B cell (primary cell): Measurements from ENCODE around the gene CCDC187. TPM values are rescaled to one million over a fixed set of nuclear protein-coding genes. Genes with fewer than 3 reads are reported as not detected.

ENCODE experiments used
- ATAC-seq: fragments of 200-7000 bp; cut with Tn5 transposase; one replicate; pipeline ENCODE4 v1.10.0; 2021; ENCODE audit warnings: low read depth, mild to moderate bottlenecking, moderate number of reproducible peaks, moderate library complexity
- CTCF ChIA-PET: fragments of 350-600 bp; sonication (Branson Sonifier 250); formaldehyde crosslinking; loops from one replicate; lab custom pipeline; 2021; ENCODE audit warnings: antibody characterized with exemption, inconsistent platforms; lab: Charles Lee
- POLR2A ChIA-PET: fragments of 350-600 bp; sonication (Branson Sonifier 250); formaldehyde crosslinking; loops from one replicate; lab custom pipeline; 2021; ENCODE audit warnings: antibody characterized with exemption; lab: Charles Lee
- DNase-seq: peaks from one replicate; pipeline ENCODE4 v3.0.0; 2013
- H2AFZ ChIP-seq: 2 replicates; pipeline ENCODE4 v1.6.1; 2012; ENCODE audit warnings: mild to moderate bottlenecking, low read depth, low read length; ENCODE audit not compliant: insufficient read depth, poor library complexity, severe bottlenecking
- H3K27ac ChIP-seq, 2 donors: 1 replicate in 1 of 2; 2 replicates in 1 of 2; pipeline ENCODE4 v1.5.1; 2012 to 2013; ENCODE audit warnings: low read length in 2 of 2, mild to moderate bottlenecking in 2 of 2, moderate library complexity in 1 of 2
- H3K27me3 ChIP-seq, 4 experiments: fragments of 200-600 bp in 1 of 4; sonication (generic) in 1 of 4; replicated peaks in 1 of 4; 1 replicate in 2 of 4; 2 replicates in 2 of 4; pipeline versions ENCODE4 v1.6.1 to v1.7.0; 2013 to 2016; ENCODE audit warnings: low read length in 3 of 4, mild to moderate bottlenecking in 2 of 4, mixed read lengths in 1 of 4, moderate library complexity in 1 of 4; ENCODE audit not compliant: insufficient read depth in 4 of 4, control insufficient read depth in 3 of 4; ENCODE audit errors: control extremely low read depth in 1 of 4
- H3K36me3 ChIP-seq, 2 experiments: replicated peaks in 1 of 2; 1 replicate in 1 of 2; 2 replicates in 1 of 2; pipeline versions ENCODE4 v1.6.1 to v1.7.1; 2013; ENCODE audit warnings: low read length in 1 of 2; ENCODE audit not compliant: insufficient read depth in 2 of 2, control insufficient read depth in 1 of 2; ENCODE audit errors: control extremely low read depth in 1 of 2, extremely low read depth in 1 of 2
- H3K4me1 ChIP-seq, 2 donors: fragments of 200-600 bp in 1 of 2; sonication (generic) in 1 of 2; 1 replicate in 1 of 2; 2 replicates in 1 of 2; pipeline versions ENCODE4 v1.5.1 to v1.6.1; 2013 to 2017; ENCODE audit warnings: low read length in 2 of 2; ENCODE audit not compliant: control insufficient read depth in 2 of 2, insufficient read depth in 2 of 2
- H3K4me2 ChIP-seq: replicated peaks from 2 replicates; pipeline ENCODE3; 2012; ENCODE audit warnings: mild to moderate bottlenecking, low read depth, low read length; ENCODE audit not compliant: poor library complexity, severe bottlenecking
- H3K4me3 ChIP-seq, 5 experiments: fragments of 200-600 bp in 1 of 5; sonication (generic) in 1 of 5; 1 replicate in 3 of 5; 2 replicates in 2 of 5; pipeline versions ENCODE4 v1.5.1 to v1.7.0; 2011 to 2016; ENCODE audit warnings: low read length in 4 of 5, mild to moderate bottlenecking in 4 of 5, low read depth in 2 of 5, control low read depth in 1 of 5, moderate library complexity in 1 of 5; ENCODE audit not compliant: insufficient read depth in 1 of 5; ENCODE audit errors: control extremely low read depth in 1 of 5, extremely low read depth in 1 of 5
- H3K79me2 ChIP-seq: fragments of 200-600 bp; sonication (generic); one replicate; pipeline ENCODE4 v1.6.0; 2016; ENCODE audit warnings: low read length; ENCODE audit not compliant: control insufficient read depth, insufficient read depth
- H3K9ac ChIP-seq: fragments of 200-600 bp; sonication (generic); 2 replicates; pipeline ENCODE4 v1.6.1; 2017; ENCODE audit warnings: mild to moderate bottlenecking, low read length, moderate library complexity
- H3K9me3 ChIP-seq, 3 donors: one replicate each; pipeline versions ENCODE4 v1.6.1 to v1.7.1; 2013; ENCODE audit warnings: low read length in 2 of 3; ENCODE audit not compliant: control insufficient read depth in 2 of 3, insufficient read depth in 1 of 3; ENCODE audit errors: control extremely low read depth in 1 of 3
- H4K20me1 ChIP-seq: 2 replicates; pipeline ENCODE4 v1.6.0; 2012; ENCODE audit warnings: mild to moderate bottlenecking, low read length; ENCODE audit not compliant: insufficient read depth, control insufficient read depth, poor library complexity, severe bottlenecking
- H3K27ac Mint-ChIP-seq: one replicate; pipeline ENCODE4 v1.8.0; 2021; ENCODE audit warnings: mixed read lengths
- H3K27me3 Mint-ChIP-seq: one replicate; pipeline ENCODE4 v1.8.0; 2021; ENCODE audit warnings: mixed read lengths
- H3K4me1 Mint-ChIP-seq: one replicate; pipeline ENCODE4 v1.8.0; 2021; ENCODE audit warnings: mixed read lengths
- H3K4me3 Mint-ChIP-seq: one replicate; pipeline ENCODE4 v1.8.0; 2021; ENCODE audit warnings: mixed read lengths
- H3K9me3 Mint-ChIP-seq: one replicate; pipeline ENCODE4 v1.8.0; 2022; ENCODE audit warnings: mixed read lengths; ENCODE audit not compliant: insufficient read depth
- EZH2 ChIP-seq: IDR thresholded peaks from 2 replicates; pipeline ENCODE4 v1.6.1; 2012; ENCODE audit warnings: borderline replicate concordance, low read depth, mild to moderate bottlenecking, moderate library complexity, low read length; ENCODE audit not compliant: insufficient read depth, poor library complexity, severe bottlenecking
- WGBS: methylation state at CpG from one replicate; pipeline ENCODE4 v1.1.5; 2013; ENCODE audit warnings: missing lambda C conversion rate; ENCODE audit not compliant: insufficient coverage; 5-methylcytosine and 5-hydroxymethylcytosine counted together
- intact Hi-C: fragments of 100-400 bp; cut with micrococcal nuclease; formaldehyde crosslinking; loops from one replicate; pipeline ENCODE4 v1.10.0; 2022
- polyA plus RNA-seq: library from polyadenylated mRNA; depleted of rRNA; stranded (reverse); fragments of >200 nt; gene quantifications from 2 replicates; pipeline ENCODE4 v1.2.3, GENCODE V29; 2012
- total RNA-seq, 2 donors: library from RNA; stranded (reverse); fragments of 120-200 nt in 1 of 2; gene quantifications; 1 replicate in 1 of 2; 2 replicates in 1 of 2; pipeline versions ENCODE4 v1.2.3 to v1.2.4, GENCODE V29; 2013 to 2022
- TF ChIP-seq, protein P1 (sequence below): fragments of 200-600 bp; IDR thresholded peaks from one replicate; pipeline ENCODE4 v1.8.0; 2022; ENCODE audit warnings: antibody characterized with exemption, mild to moderate bottlenecking

CCDC187 gene
- total and polyA plus RNA-seq, 2 donors (not counting 1 experiment from before 2014, with no cell fraction given): 1.5 to 7.6 TPM

DNA sequence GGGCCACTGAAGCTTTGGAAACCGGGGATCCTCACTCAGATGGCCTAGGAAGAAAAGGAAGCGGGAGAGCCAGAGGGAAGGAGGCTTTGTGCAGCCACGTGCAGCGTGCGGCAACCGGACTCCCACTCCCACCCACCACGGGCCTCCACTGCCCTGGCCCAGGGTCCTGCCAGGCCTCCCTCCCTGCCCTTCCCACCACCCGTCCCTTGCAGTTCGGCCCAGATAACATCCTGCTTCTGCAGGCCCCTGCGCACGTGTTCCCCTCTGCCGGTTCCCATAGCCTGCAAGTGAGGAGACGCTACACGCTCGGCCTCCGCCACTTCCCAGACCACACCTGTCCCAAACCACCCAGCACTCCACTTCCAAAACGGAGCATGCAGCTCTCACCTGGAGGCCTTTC lies 94.7 kb downstream of the CCDC187 start:
- ATAC-seq (no peak), DNase-seq (no peak)
- Histone ChIP-seq H4K20me1 (peaks cover 94% of the 10 kb centered on the region), H3K4me3 (no peak overlapping the region), H3K36me3 (peaks cover 0 to 66% of the 10 kb centered on the region in 2 experiments), H3K9ac (no peak overlapping the region), H2AFZ (no peak overlapping the region), H3K27me3 (peaks cover 0 to 12% (median 4%) of the 10 kb centered on the region in 4 experiments), H3K4me1 (peaks cover 0 to 4% of the 10 kb centered on the region in 2 donors), H3K79me2 (peaks cover 5% of the 10 kb centered on the region), H3K9me3 (peaks cover 0 to 13% (median 0%) of the 10 kb centered on the region in 3 donors), H3K4me2 (no peak overlapping the region), H3K27ac (no peak overlapping the region)
- intact Hi-C loops: no loop called here
- Mint-ChIP-seq H3K9me3 (no peaks in the 10 kb centered on the region), H3K27ac (no peak overlapping the region), H3K4me3 (no peak overlapping the region), H3K4me1 (peaks cover 23% of the 10 kb centered on the region), H3K27me3 (peaks cover 5% of the 10 kb centered on the region)
- TF ChIP-seq EZH2: no peak
- TF ChIP-seq, protein P1, sequence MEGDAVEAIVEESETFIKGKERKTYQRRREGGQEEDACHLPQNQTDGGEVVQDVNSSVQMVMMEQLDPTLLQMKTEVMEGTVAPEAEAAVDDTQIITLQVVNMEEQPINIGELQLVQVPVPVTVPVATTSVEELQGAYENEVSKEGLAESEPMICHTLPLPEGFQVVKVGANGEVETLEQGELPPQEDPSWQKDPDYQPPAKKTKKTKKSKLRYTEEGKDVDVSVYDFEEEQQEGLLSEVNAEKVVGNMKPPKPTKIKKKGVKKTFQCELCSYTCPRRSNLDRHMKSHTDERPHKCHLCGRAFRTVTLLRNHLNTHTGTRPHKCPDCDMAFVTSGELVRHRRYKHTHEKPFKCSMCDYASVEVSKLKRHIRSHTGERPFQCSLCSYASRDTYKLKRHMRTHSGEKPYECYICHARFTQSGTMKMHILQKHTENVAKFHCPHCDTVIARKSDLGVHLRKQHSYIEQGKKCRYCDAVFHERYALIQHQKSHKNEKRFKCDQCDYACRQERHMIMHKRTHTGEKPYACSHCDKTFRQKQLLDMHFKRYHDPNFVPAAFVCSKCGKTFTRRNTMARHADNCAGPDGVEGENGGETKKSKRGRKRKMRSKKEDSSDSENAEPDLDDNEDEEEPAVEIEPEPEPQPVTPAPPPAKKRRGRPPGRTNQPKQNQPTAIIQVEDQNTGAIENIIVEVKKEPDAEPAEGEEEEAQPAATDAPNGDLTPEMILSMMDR: no peak
- 96% methylated on average over 16 of the region's 17 CpGs for WGBS
- ChIA-PET CTCF (no interaction called here), POLR2A (no interaction called here)

GRCh38 chr9:136208675-136209074 lies 95.2 kb downstream of the CCDC187 start:
- no peak overlapping the region for H3K4me3 ChIP-seq
- peaks cover 0 to 61% of the 10 kb centered on the region in 2 experiments for H3K36me3 ChIP-seq
- H3K4me1 ChIP-seq: peaks cover 5 to 6% of the 10 kb centered on the region in 2 donors
- peaks cover 96% of the 10 kb centered on the region for H4K20me1 ChIP-seq
- ChIA-PET CTCF (no interaction called here), POLR2A (no interaction called here)
- H3K4me1 Mint-ChIP-seq: peaks cover 28% of the 10 kb centered on the region
- H3K27me3 Mint-ChIP-seq: peaks cover 9% of the 10 kb centered on the region
- no peak for TF ChIP-seq EZH2
- TF ChIP-seq, protein P1: no peak
- intact Hi-C loops: no loop called here
- H3K9me3 ChIP-seq: peaks cover 0 to 16% (median 0%) of the 10 kb centered on the region in 3 donors
- H3K27me3 ChIP-seq: peaks cover 0 to 17% (median 9%) of the 10 kb centered on the region in 4 experiments
- DNase-seq: no peak
- no peak overlapping the region for H3K4me3 Mint-ChIP-seq
- H3K4me2 ChIP-seq: no peak overlapping the region
- H3K79me2 ChIP-seq: no peaks in the 10 kb centered on the region
- 98% methylated on average over 17 of the region's 17 CpGs for WGBS
- no peak overlapping the region for H3K27ac ChIP-seq
- H3K27ac Mint-ChIP-seq: no peak overlapping the region
- no peak for ATAC-seq
- no peaks in the 10 kb centered on the region for H3K9me3 Mint-ChIP-seq
- no peak overlapping the region for H3K9ac ChIP-seq
- no peak overlapping the region for H2AFZ ChIP-seq
